Osteoblast (primary cell): ENCODE results near the gene CRADD. TPM values are rescaled to one million over a fixed set of nuclear protein-coding genes. Genes with fewer than 3 reads are reported as not detected.
"Not testable (repeated sequence)": the region's sequence is repeated elsewhere in the genome, so short reads cannot be mapped to it uniquely, and the experiment has no call there.

Experiments used
- DNase-seq: peaks from one replicate; pipeline ENCODE4 v3.0.0; 2011; ENCODE audit warnings: low spot score, mixed read lengths; ENCODE audit not compliant: insufficient read length; ENCODE audit errors: missing footprints
- H2AFZ ChIP-seq: 2 replicates; pipeline ENCODE4 v1.6.0; 2011; ENCODE audit warnings: mild to moderate bottlenecking, low read length
- H3K27ac ChIP-seq: 2 replicates; pipeline ENCODE4 v1.5.1; 2011; ENCODE audit warnings: mild to moderate bottlenecking, low read depth, low read length, moderate library complexity
- H3K27me3 ChIP-seq: 2 replicates; pipeline ENCODE4 v1.6.0; 2012; ENCODE audit warnings: mild to moderate bottlenecking, control low read depth, inconsistent platforms, low read length, moderate library complexity; ENCODE audit not compliant: insufficient read depth
- H3K36me3 ChIP-seq: 2 replicates; pipeline ENCODE4 v1.5.1; 2011; ENCODE audit warnings: mild to moderate bottlenecking, low read length, control low read depth, moderate library complexity; ENCODE audit not compliant: insufficient read depth
- H3K4me1 ChIP-seq: 2 replicates; pipeline ENCODE4 v1.5.1; 2011; ENCODE audit warnings: mild to moderate bottlenecking, low read length, control low read depth, moderate library complexity; ENCODE audit not compliant: insufficient read depth
- H3K4me2 ChIP-seq: 2 replicates; pipeline ENCODE4 v1.6.0; 2011; ENCODE audit warnings: mild to moderate bottlenecking, low read length; ENCODE audit not compliant: insufficient read depth
- H3K4me3 ChIP-seq: fragments of 200-600 bp; sonication (generic); 3 replicates; pipeline ENCODE4 v1.5.1; 2012; ENCODE audit warnings: mild to moderate bottlenecking, low read length, inconsistent platforms; ENCODE audit not compliant: insufficient read depth
- H3K79me2 ChIP-seq: 2 replicates; pipeline ENCODE4 v1.6.0; 2012; ENCODE audit warnings: mild to moderate bottlenecking, low read length, control low read depth, inconsistent platforms; ENCODE audit not compliant: insufficient read depth
- H3K9me3 ChIP-seq: 2 replicates; pipeline ENCODE4 v1.5.1; 2011; ENCODE audit warnings: low read depth, low read length, control low read depth
- H4K20me1 ChIP-seq: 2 replicates; pipeline ENCODE4 v1.6.0; 2012; ENCODE audit warnings: mild to moderate bottlenecking, low read length, control low read depth; ENCODE audit not compliant: insufficient read depth
- CTCF ChIP-seq: IDR thresholded peaks from 2 replicates; pipeline ENCODE4 v1.5.1; 2011; ENCODE audit warnings: mild to moderate bottlenecking, low read depth, low read length, moderate library complexity; ENCODE audit errors: extremely low read depth
- total RNA-seq: library from RNA; depleted of rRNA; stranded (reverse); fragments of >200 nt; gene quantifications from 2 replicates; pipeline ENCODE4 v1.2.3, GENCODE V29; 2012

Gene CRADD
- total RNA-seq, 1 donor = 15.6 TPM

- Histone ChIP-seq H4K20me1 (no peaks in the 10 kb centered on the region), H3K27ac (no peak overlapping the region), H2AFZ (no peak overlapping the region), H3K4me3 (no peak overlapping the region), H3K9me3 (no peaks in the 10 kb centered on the region), H3K4me2 (no peak overlapping the region), H3K36me3 (no peaks in the 10 kb centered on the region), H3K4me1 (peaks cover 10% of the 10 kb centered on the region), H3K79me2 (no peaks in the 10 kb centered on the region), H3K27me3 (no peaks in the 10 kb centered on the region)
- no peak for DNase-seq
- TF ChIP-seq CTCF = no peak
These were observed 72.9 kb downstream of the CRADD start for GRCh38 chr12:93750056-93750455.

DNA sequence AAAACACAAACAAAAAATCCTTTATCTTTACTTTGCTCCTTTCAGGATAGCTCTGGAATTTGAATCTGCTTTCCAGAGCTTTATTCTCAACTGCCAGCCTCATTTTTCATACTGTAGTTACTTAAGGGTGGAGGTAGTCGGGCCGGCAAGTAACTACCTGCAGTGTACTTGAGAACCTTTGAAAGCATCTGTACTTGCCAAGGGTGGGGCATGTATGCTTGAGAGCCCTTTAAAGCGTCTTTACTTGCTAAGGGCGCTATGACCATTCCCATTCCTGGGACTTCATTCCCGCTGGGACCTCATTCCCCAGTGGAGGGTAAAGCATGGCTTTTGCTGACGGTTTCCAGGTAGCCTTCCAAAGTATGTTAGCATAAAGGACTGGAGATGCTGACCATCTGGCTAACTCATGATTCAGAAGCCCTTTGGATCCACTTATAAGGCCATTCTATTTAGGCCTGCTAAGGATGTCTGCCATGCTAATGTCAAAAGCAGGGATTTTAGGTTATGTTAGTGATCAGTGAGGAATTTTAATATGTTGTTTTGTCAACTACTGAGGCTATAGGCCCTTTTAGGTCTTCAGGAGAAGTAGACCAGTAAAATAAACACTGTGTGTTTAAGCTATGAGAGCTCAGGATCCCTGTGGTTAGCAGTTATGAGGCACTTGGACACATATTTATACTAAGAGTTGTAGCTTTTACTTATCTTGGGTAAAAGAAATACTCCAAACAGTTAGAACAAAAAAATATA lies 74.9 kb downstream of the CRADD start:
- Histone ChIP-seq H2AFZ (no peak overlapping the region), H3K4me3 (no peak overlapping the region), H3K4me2 (no peak overlapping the region), H3K36me3 (no peaks in the 10 kb centered on the region), H3K79me2 (no peaks in the 10 kb centered on the region), H3K9me3 (no peaks in the 10 kb centered on the region), H3K27ac (peak overlapping the region; percentile 34), H3K4me1 (peaks cover 10% of the 10 kb centered on the region), H4K20me1 (no peaks in the 10 kb centered on the region), H3K27me3 (no peaks in the 10 kb centered on the region)
- DNase-seq = no peak
- TF ChIP-seq CTCF = no peak

GRCh38 chr12:93753285-93753684 lies 76.1 kb downstream of the CRADD start:
- DNase-seq = no peak
- H2AFZ ChIP-seq = no peak overlapping the region
- no peaks in the 10 kb centered on the region for H3K27me3 ChIP-seq
- peaks cover 10% of the 10 kb centered on the region for H3K4me1 ChIP-seq
- no peak for TF ChIP-seq CTCF
- H3K27ac ChIP-seq = no peak overlapping the region
- no peaks in the 10 kb centered on the region for H3K36me3 ChIP-seq
- H3K4me3 ChIP-seq = no peak overlapping the region
- no peak overlapping the region for H3K4me2 ChIP-seq
- H3K79me2 ChIP-seq = no peaks in the 10 kb centered on the region
- no peaks in the 10 kb centered on the region for H4K20me1 ChIP-seq
- H3K9me3 ChIP-seq = no peaks in the 10 kb centered on the region

GRCh38 chr12:93753838-93754429 lies 76.8 kb downstream of the CRADD start:
- H3K9me3 ChIP-seq = no peaks in the 10 kb centered on the region
- H3K79me2 ChIP-seq = no peaks in the 10 kb centered on the region
- H3K27me3 ChIP-seq = no peaks in the 10 kb centered on the region
- no peak for DNase-seq
- no peaks in the 10 kb centered on the region for H4K20me1 ChIP-seq
- H3K4me1 ChIP-seq = peaks cover 10% of the 10 kb centered on the region
- H3K36me3 ChIP-seq = no peaks in the 10 kb centered on the region
- no peak overlapping the region for H3K4me3 ChIP-seq
- no peak overlapping the region for H3K4me2 ChIP-seq
- H2AFZ ChIP-seq = no peak overlapping the region
- H3K27ac ChIP-seq = no peak overlapping the region
- TF ChIP-seq CTCF = no peak

DNA sequence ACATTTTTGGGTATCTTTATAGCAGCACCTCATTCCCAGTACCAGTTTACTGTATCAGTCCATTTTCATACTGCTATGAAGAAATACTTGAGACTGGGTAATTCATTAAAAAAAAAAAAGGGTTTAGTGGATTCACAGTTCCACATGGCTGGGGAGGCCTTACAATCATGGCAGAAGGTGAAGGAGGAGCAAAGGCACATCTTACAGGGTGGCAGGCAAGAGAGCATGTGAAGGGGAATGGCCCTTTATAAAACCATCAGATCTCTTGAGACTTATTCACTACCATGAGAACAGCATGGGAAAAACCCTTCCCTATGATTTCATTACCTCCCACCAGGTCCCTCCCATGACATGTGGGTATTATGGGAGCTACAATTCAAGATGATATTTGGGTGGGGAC lies 77.7 kb downstream of the CRADD start:
- H2AFZ ChIP-seq, DNase-seq, H3K4me2 ChIP-seq, H3K27me3 ChIP-seq, H3K27ac ChIP-seq, H3K9me3 ChIP-seq, H4K20me1 ChIP-seq, H3K36me3 ChIP-seq, H3K4me3 ChIP-seq, H3K79me2 ChIP-seq: not testable (repeated sequence)
- peaks cover 10% of the 10 kb centered on the region for H3K4me1 ChIP-seq
